GM21528 (cell line): ENCODE results near the gene PPAN.

Experiments used
- ATAC-seq: cut with Tn5 transposase; IDR thresholded peaks from one replicate; pipeline ENCODE4 v1.9.1; 2021; ENCODE audit warnings: mild to moderate bottlenecking, moderate library complexity; ENCODE audit not compliant: unreplicated experiment, low FRiP score

PPAN gene

GRCh38 chr19:10112895-10113591 lies 6.9 kb downstream of the PPAN start:
- ATAC-seq = no peak

- ATAC-seq = no peak
Measured at GRCh38 chr19:10113592-10113963, 7.4 kb downstream of the PPAN start.

GRCh38 chr19:10113964-10114650 lies 7.9 kb downstream of the PPAN start:
- ATAC-seq = no peak

- no peak for ATAC-seq
Measured at GRCh38 chr19:10114651-10115391, 8.7 kb downstream of the PPAN start.

GRCh38 chr19:10115392-10116084 lies 9.4 kb downstream of the PPAN start:
- no peak for ATAC-seq

- no peak for ATAC-seq
Measured at GRCh38 chr19:10116085-10116865, 10.1 kb downstream of the PPAN start.

GRCh38 chr19:10116866-10117616 lies 10.9 kb downstream of the PPAN start:
- no peak for ATAC-seq

- ATAC-seq = no peak
Measured at GRCh38 chr19:10118960-10119359, 12.8 kb downstream of the PPAN start.

GRCh38 chr19:10120538-10121189 lies 14.5 kb downstream of the PPAN start:
- no peak for ATAC-seq

GRCh38 chr19:10122045-10122444 lies 15.9 kb downstream of the PPAN start:
- no peak for ATAC-seq

- no peak for ATAC-seq
Measured at GRCh38 chr19:10124429-10124828, 18.3 kb downstream of the PPAN start.

- ATAC-seq = no peak
Measured at GRCh38 chr19:10126213-10126639, 20.1 kb downstream of the PPAN start.

GRCh38 chr19:10132905-10133304 lies 26.7 kb downstream of the PPAN start:
- no peak for ATAC-seq

GRCh38 chr19:10133596-10133995 lies 27.4 kb downstream of the PPAN start:
- ATAC-seq = no peak

- no peak for ATAC-seq
Measured at GRCh38 chr19:10134040-10134439, 27.9 kb downstream of the PPAN start.

GRCh38 chr19:10135551-10136334 lies 29.6 kb downstream of the PPAN start:
- ATAC-seq = no peak

- no peak for ATAC-seq
Measured at GRCh38 chr19:10136936-10137335, 30.8 kb downstream of the PPAN start.
